GM21737 (cell line): ENCODE measurements around the gene PYGM.

Source experiments
- ATAC-seq: cut with Tn5 transposase; IDR thresholded peaks from one replicate; pipeline ENCODE4 v1.9.1; 2021; ENCODE audit warnings: mild to moderate bottlenecking, moderate library complexity; ENCODE audit not compliant: unreplicated experiment

The PYGM gene

GRCh38 chr11:64769283-64769682 is 9.5 kb upstream of the PYGM start:
- no peak for ATAC-seq

GRCh38 chr11:64768300-64768694 is 8.5 kb upstream of the PYGM start:
- ATAC-seq, result no peak

GRCh38 chr11:64767344-64768299 is 7.8 kb upstream of the PYGM start:
- no peak for ATAC-seq

GRCh38 chr11:64766881-64767280 is 7.1 kb upstream of the PYGM start:
- ATAC-seq, result no peak

GRCh38 chr11:64765851-64766665 is 6.3 kb upstream of the PYGM start:
- ATAC-seq, result no peak

- ATAC-seq, result no peak
Measured at GRCh38 chr11:64765291-64765850, 5.6 kb upstream of the PYGM start.

- no peak for ATAC-seq
Measured at GRCh38 chr11:64764753-64765152, 5.0 kb upstream of the PYGM start.

- no peak for ATAC-seq
Measured at GRCh38 chr11:64764040-64764611, 4.4 kb upstream of the PYGM start.

GRCh38 chr11:64763526-64764039 is 3.8 kb upstream of the PYGM start:
- no peak for ATAC-seq

GRCh38 chr11:64762674-64763525 is 3.1 kb upstream of the PYGM start:
- ATAC-seq, result no peak

- no peak for ATAC-seq
Measured at GRCh38 chr11:64762277-64762673, 2.5 kb upstream of the PYGM start.

GRCh38 chr11:64760759-64761420 is 1.1 kb upstream of the PYGM start:
- no peak for ATAC-seq

GRCh38 chr11:64759131-64759721 is 548 bp downstream of the PYGM start:
- ATAC-seq, result no peak

GRCh38 chr11:64758330-64759079 is 1.3 kb downstream of the PYGM start:
- no peak for ATAC-seq

GRCh38 chr11:64757549-64758329 is 2.0 kb downstream of the PYGM start:
- ATAC-seq, result no peak

GRCh38 chr11:64755681-64756361 is 4.0 kb downstream of the PYGM start:
- ATAC-seq, result no peak
